ENCODE results near the gene MORC3.

DNA sequence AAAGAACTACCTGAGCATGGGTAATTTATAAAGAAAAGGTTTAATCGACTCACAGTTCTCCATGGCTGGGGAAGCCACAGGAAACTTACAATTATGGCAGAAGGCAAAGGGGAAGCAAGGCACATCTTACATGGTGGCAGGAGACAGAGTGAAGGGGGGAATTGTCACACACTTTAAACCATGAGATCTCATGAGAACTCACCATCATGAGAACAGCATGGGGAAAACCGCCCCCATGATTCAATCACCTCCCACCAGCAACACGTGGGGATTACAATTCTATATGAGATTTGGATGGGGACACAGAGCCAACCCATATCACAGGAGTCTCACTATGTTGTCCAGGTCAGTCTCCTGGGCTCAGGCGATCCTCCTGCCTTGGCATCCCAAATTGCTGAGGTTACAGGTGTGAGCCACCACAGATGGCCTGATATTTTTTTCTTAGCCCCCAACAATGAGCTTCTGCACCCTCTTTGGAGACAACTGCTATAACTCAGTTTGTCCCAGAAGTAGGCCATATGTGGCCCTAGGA lies 22.5 kb upstream of the MORC3 start:
- no peak for TF ChIP-seq POLR2A (IDR thresholded peaks at IDR 0.05; ENCODE audit: extremely low read depth, insufficient read length)
- TF ChIP-seq, protein P1, sequence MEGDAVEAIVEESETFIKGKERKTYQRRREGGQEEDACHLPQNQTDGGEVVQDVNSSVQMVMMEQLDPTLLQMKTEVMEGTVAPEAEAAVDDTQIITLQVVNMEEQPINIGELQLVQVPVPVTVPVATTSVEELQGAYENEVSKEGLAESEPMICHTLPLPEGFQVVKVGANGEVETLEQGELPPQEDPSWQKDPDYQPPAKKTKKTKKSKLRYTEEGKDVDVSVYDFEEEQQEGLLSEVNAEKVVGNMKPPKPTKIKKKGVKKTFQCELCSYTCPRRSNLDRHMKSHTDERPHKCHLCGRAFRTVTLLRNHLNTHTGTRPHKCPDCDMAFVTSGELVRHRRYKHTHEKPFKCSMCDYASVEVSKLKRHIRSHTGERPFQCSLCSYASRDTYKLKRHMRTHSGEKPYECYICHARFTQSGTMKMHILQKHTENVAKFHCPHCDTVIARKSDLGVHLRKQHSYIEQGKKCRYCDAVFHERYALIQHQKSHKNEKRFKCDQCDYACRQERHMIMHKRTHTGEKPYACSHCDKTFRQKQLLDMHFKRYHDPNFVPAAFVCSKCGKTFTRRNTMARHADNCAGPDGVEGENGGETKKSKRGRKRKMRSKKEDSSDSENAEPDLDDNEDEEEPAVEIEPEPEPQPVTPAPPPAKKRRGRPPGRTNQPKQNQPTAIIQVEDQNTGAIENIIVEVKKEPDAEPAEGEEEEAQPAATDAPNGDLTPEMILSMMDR (IDR thresholded peaks at IDR 0.05; ENCODE audit: low read depth, low read length), result no peak
- TF ChIP-seq, protein P2, sequence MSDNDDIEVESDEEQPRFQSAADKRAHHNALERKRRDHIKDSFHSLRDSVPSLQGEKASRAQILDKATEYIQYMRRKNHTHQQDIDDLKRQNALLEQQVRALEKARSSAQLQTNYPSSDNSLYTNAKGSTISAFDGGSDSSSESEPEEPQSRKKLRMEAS (IDR thresholded peaks at IDR 0.05; ENCODE audit: low read depth, low read length), result no peak
